Esophagus muscularis mucosa (tissue), 3 donors: ENCODE measurements around the gene ATF3.

ENCODE experiments used
- POLR2A ChIP-seq: fragments of 450-650 bp; IDR thresholded peaks from one replicate; pipeline ENCODE4 v1.6.1; 2017; ENCODE audit warnings: antibody characterized with exemption, moderate library complexity, mild to moderate bottlenecking, low read depth
- POLR2AphosphoS5 ChIP-seq, 2 donors: sonication (generic); formaldehyde crosslinking; IDR thresholded peaks; one replicate each; pipeline ENCODE4 v1.6.1; 2017; ENCODE audit warnings: antibody characterized with exemption in 2 of 2
- TF ChIP-seq, protein P1 (sequence below), 3 experiments: fragments of 200-600 bp in 2 of 3; fragments of 450-650 bp in 1 of 3; sonication (generic) in 2 of 3; IDR thresholded peaks; one replicate each; pipeline ENCODE4 v1.5.1; 2017 to 2019; ENCODE audit warnings: antibody characterized with exemption in 3 of 3, mild to moderate bottlenecking in 2 of 3, moderate library complexity in 1 of 3

DNA sequence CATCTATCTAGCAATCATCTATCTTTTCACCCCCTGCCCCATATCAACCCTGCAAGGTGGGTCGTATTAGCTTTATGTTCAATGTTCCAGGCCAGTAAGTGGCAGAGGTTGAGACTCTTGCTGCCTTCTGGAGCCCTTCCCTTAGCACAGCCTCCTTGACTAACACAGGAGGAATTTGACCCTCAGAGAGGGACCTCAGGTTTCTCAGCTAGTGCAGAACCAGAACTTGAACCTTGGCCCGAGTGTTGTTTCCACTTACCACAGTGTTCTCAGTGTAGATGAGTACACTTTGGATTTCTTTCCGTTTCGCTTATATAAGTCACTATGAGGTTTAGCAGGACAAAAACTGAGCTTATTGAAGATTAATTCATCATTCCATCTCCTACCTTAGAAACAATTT is 11.1 kb upstream of the ATF3 start:
- TF ChIP-seq, protein P1, sequence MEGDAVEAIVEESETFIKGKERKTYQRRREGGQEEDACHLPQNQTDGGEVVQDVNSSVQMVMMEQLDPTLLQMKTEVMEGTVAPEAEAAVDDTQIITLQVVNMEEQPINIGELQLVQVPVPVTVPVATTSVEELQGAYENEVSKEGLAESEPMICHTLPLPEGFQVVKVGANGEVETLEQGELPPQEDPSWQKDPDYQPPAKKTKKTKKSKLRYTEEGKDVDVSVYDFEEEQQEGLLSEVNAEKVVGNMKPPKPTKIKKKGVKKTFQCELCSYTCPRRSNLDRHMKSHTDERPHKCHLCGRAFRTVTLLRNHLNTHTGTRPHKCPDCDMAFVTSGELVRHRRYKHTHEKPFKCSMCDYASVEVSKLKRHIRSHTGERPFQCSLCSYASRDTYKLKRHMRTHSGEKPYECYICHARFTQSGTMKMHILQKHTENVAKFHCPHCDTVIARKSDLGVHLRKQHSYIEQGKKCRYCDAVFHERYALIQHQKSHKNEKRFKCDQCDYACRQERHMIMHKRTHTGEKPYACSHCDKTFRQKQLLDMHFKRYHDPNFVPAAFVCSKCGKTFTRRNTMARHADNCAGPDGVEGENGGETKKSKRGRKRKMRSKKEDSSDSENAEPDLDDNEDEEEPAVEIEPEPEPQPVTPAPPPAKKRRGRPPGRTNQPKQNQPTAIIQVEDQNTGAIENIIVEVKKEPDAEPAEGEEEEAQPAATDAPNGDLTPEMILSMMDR (IDR thresholded peaks at IDR 0.05): no peak
- TF ChIP-seq POLR2A (no peak), POLR2AphosphoS5 (IDR thresholded peaks at IDR 0.05) (no peak)
